HepG2 (cell line): ENCODE results near the gene PPAT. TPM values are rescaled to one million over a fixed set of nuclear protein-coding genes. Genes with fewer than 3 reads are reported as not detected.

Experiments used
- AKNA ChIP-seq: sonication (generic); formaldehyde crosslinking; IDR thresholded peaks from 2 replicates; pipeline ENCODE4 v1.4.0; 2020; ENCODE audit warnings: missing genetic modification reagents, borderline replicate concordance
- FOXK2 ChIP-seq: fragments of 450-650 bp; IDR thresholded peaks from 2 replicates; pipeline ENCODE4 v1.6.1; 2016
- GPBP1L1 ChIP-seq: sonication (generic); formaldehyde crosslinking; IDR thresholded peaks from 2 replicates; pipeline ENCODE4 v1.5.0; 2020; ENCODE audit warnings: mild to moderate bottlenecking, missing genetic modification reagents
- HOXA5 ChIP-seq: sonication (generic); formaldehyde crosslinking; IDR thresholded peaks from 2 replicates; pipeline ENCODE4 v1.4.0; 2020; ENCODE audit warnings: missing genetic modification reagents
- NFATC3 ChIP-seq: sonication (generic); formaldehyde crosslinking; IDR thresholded peaks from 2 replicates; pipeline ENCODE4 v1.5.1; 2020; ENCODE audit warnings: mild to moderate bottlenecking, missing genetic modification reagents
- SAFB2 ChIP-seq: sonication (generic); formaldehyde crosslinking; IDR thresholded peaks from 2 replicates; pipeline ENCODE4 v1.5.1; 2020; ENCODE audit warnings: missing genetic modification reagents, low read depth, mild to moderate bottlenecking, borderline replicate concordance
- TBX2 ChIP-seq: sonication (generic); formaldehyde crosslinking; IDR thresholded peaks from 2 replicates; pipeline ENCODE4 v1.5.0; 2020; ENCODE audit warnings: missing genetic modification reagents, mild to moderate bottlenecking, borderline replicate concordance
- TGIF2 ChIP-seq: IDR thresholded peaks from 2 replicates; pipeline ENCODE4 v1.6.1; 2016; ENCODE audit warnings: control low read depth, missing compliant biosample characterization
- ZBTB3 ChIP-seq: sonication (generic); formaldehyde crosslinking; IDR thresholded peaks from 2 replicates; pipeline ENCODE4 v1.4.0; 2020; ENCODE audit warnings: low read depth, mild to moderate bottlenecking, moderate library complexity, missing genetic modification reagents, borderline replicate concordance
- ZBTB40 ChIP-seq, 2 experiments: fragments of 450-650 bp in 1 of 2; sonication (generic) in 1 of 2; formaldehyde crosslinking in 1 of 2; IDR thresholded peaks; 2 replicates each; pipeline versions ENCODE4 v1.6.1 to v1.8.0; 2016 to 2022; ENCODE audit warnings: antibody characterized with exemption in 1 of 2, mild to moderate bottlenecking in 1 of 2, missing genetic modification reagents in 1 of 2
- ZNF552 ChIP-seq: sonication (generic); formaldehyde crosslinking; IDR thresholded peaks from 2 replicates; pipeline ENCODE4 v1.9.0; 2022; ENCODE audit warnings: missing genetic modification reagents, mild to moderate bottlenecking, borderline replicate concordance
- ZNF7 ChIP-seq: IDR thresholded peaks from 2 replicates; pipeline ENCODE4 v1.6.1; 2016; ENCODE audit warnings: missing biosample characterization, missing genetic modification reagents
- polyA plus RNA-seq, 8 experiments: library from polyadenylated mRNA; depleted of rRNA in 3 of 8; stranded (reverse) in 7 of 8; unstranded in 1 of 8; fragments of >200 nt; fragmentation: Illumina TruSeq in 4 of 8; extraction: Trizol in 4 of 8; gene quantifications; 2 replicates each; pipeline versions ENCODE4 v1.2.1 to v1.2.3, GENCODE V29; 2011 to 2016; ENCODE audit warnings: low read depth in 4 of 8, missing spikeins in 1 of 8, mixed read lengths in 1 of 8; ENCODE audit not compliant: insufficient read depth in 1 of 8
- total RNA-seq, 5 experiments: library from RNA; depleted of rRNA; stranded (reverse); fragments of >200 nt; fragmentation: Illumina TruSeq; extraction: Trizol; gene quantifications; 2 replicates each; pipeline ENCODE4 v1.2.3, GENCODE V29; 2016; ENCODE audit warnings: low read depth in 1 of 5

Gene PPAT
- total and polyA plus RNA-seq, 2 of the 13 experiments (the other 11 are each of a cell fraction or from before 2014, with no cell fraction given) = 16.9 to 62.6 TPM

- TF ChIP-seq AKNA (no peak; the same call in 1 of the 2 replicates), NFATC3 (no peak), HOXA5 (CRISPR knock-in tag) (no peak), ZNF7 (CRISPR knock-in tag) (no peak), ZNF552 (CRISPR knock-in tag) (no peak), TBX2 (CRISPR knock-in tag) (no peak), TGIF2 (CRISPR knock-in tag) (no peak), ZBTB40 (IDR thresholded peaks at IDR 0.05) (peak; percentile 34; the same call in 1 of the 2 replicates), ZBTB40 (CRISPR knock-in tag; IDR thresholded peaks at IDR 0.05) (no peak), SAFB2 (CRISPR knock-in tag) (no peak), FOXK2 (no peak), ZBTB3 (CRISPR knock-in tag) (no peak), GPBP1L1 (CRISPR knock-in tag) (no peak)
Measured at GRCh38 chr4:56467284-56468096, 32.1 kb upstream of the PPAT start, which contains the start of gene SRP72 (continued).
